HCT116 (cell line): ENCODE results near the gene PMCH. TPM values are rescaled to one million over a fixed set of nuclear protein-coding genes. Genes with fewer than 3 reads are reported as not detected.

ENCODE experiments used
- ATAC-seq: fragments of 200-7000 bp; cut with Tn5 transposase; 2 replicates; pipeline ENCODE4 v1.9.1; 2020; ENCODE audit warnings: mild to moderate bottlenecking, moderate library complexity
- BruUV-seq: library from RNA; stranded (reverse); fragments of 400-500 nt; replicated peaks from 2 replicates; lab custom pipeline; 2021; lab: Mats Ljungman, UMichigan
- CTCF ChIA-PET: fragments of 300-600 bp; sonication (Branson Sonifier 250); formaldehyde crosslinking; loops from one replicate; lab custom pipeline; 2021; ENCODE audit warnings: antibody characterized with exemption; lab: Charles Lee
- POLR2A ChIA-PET: fragments of 300-600, 350-600 bp; sonication (Branson Sonifier 250); formaldehyde crosslinking; loops from one replicate; lab custom pipeline; 2021; ENCODE audit warnings: antibody characterized with exemption; lab: Charles Lee
- RAD21 ChIA-PET, 2 experiments: fragments of 300-600 bp; sonication (Branson Sonifier 250); formaldehyde crosslinking; loops; one replicate each; lab custom pipeline; 2023; ENCODE audit warnings: low total read pairs in 2 of 2; ENCODE audit not compliant: uncharacterized antibody in 2 of 2, unreplicated experiment in 2 of 2, low non-redundant PET in 1 of 2; lab: Charles Lee
- DNase-seq: peaks from one replicate; pipeline ENCODE4 v3.0.0-alpha.2; 2010; ENCODE audit warnings: low read depth, low spot score
- H2AFZ ChIP-seq: fragments of 200-600 bp; shearing (Covaris generic), sonication (generic); 2 replicates; pipeline ENCODE4 v1.6.1; 2017; ENCODE audit warnings: low read depth, mixed run types, mixed read lengths, antibody characterized with exemption, low read length; ENCODE audit not compliant: poor library complexity, severe bottlenecking
- H3K27ac ChIP-seq: 2 replicates; pipeline ENCODE4 v1.5.1; 2012; ENCODE audit warnings: low read depth, low read length
- H3K27me3 ChIP-seq: fragments of 200-600 bp; sonication (generic); 2 replicates; pipeline ENCODE4 v1.6.1; 2016; ENCODE audit warnings: mixed run types, low read length, mixed read lengths; ENCODE audit not compliant: insufficient read depth
- H3K36me3 ChIP-seq, 2 experiments: fragments of 200-500 bp in 1 of 2; fragments of 200-600 bp in 1 of 2; sonication (Bioruptor generic) in 1 of 2; sonication (generic) in 1 of 2; 2 replicates each; pipeline versions ENCODE4 v1.5.1 to v1.6.1; 2014 to 2016; ENCODE audit warnings: low read length in 2 of 2, inconsistent platforms in 1 of 2, mixed read lengths in 1 of 2, mixed run types in 1 of 2; ENCODE audit not compliant: insufficient read depth in 2 of 2, control insufficient read depth in 1 of 2
- H3K4me1 ChIP-seq, 2 experiments: fragments of 200-600 bp in 1 of 2; sonication (generic) in 1 of 2; 2 replicates each; pipeline versions ENCODE4 v1.5.1 to v1.6.1; 2012 to 2017; ENCODE audit warnings: low read length in 2 of 2, inconsistent platforms in 1 of 2, mild to moderate bottlenecking in 1 of 2, mixed read lengths in 1 of 2, mixed run types in 1 of 2, moderate library complexity in 1 of 2; ENCODE audit not compliant: insufficient read depth in 2 of 2, control insufficient read depth in 1 of 2
- H3K4me2 ChIP-seq: fragments of 200-600 bp; sonication (generic); 2 replicates; pipeline ENCODE4 v1.6.1; 2017; ENCODE audit warnings: mixed run types, low read length, mixed read lengths
- H3K4me3 ChIP-seq, 2 experiments: fragments of 200-600 bp in 1 of 2; sonication (generic) in 1 of 2; replicated peaks in 1 of 2; 2 replicates each; pipeline ENCODE4 v1.5.1; 2011 to 2016; ENCODE audit warnings: low read length in 2 of 2, control low read depth in 1 of 2, low read depth in 1 of 2, mild to moderate bottlenecking in 1 of 2, mixed read lengths in 1 of 2, mixed run types in 1 of 2
- H3K79me2 ChIP-seq: fragments of 200-600 bp; sonication (generic); 2 replicates; pipeline ENCODE4 v1.6.1; 2017; ENCODE audit warnings: mild to moderate bottlenecking, mixed run types, low read length, moderate library complexity, mixed read lengths; ENCODE audit not compliant: insufficient read depth
- H3K9ac ChIP-seq: fragments of 200-600 bp; sonication (generic); 2 replicates; pipeline ENCODE4 v1.6.1; 2016; ENCODE audit warnings: low read length, mixed read lengths
- H3K9me2 ChIP-seq: fragments of 200-600 bp; sonication (generic), shearing (Covaris generic); 2 replicates; pipeline ENCODE4 v1.6.1; 2017; ENCODE audit warnings: mixed run types, mild to moderate bottlenecking, moderate library complexity; ENCODE audit not compliant: insufficient read depth
- H3K9me3 ChIP-seq, 2 experiments: fragments of 200-500 bp in 1 of 2; fragments of 200-600 bp in 1 of 2; sonication (Bioruptor generic) in 1 of 2; sonication (generic) in 1 of 2; 2 replicates each; pipeline ENCODE4 v1.6.1; 2014 to 2017; ENCODE audit warnings: low read length in 2 of 2, mixed read lengths in 2 of 2, inconsistent platforms in 1 of 2, low read depth in 1 of 2, mild to moderate bottlenecking in 1 of 2, mixed run types in 1 of 2, moderate library complexity in 1 of 2; ENCODE audit not compliant: control insufficient read depth in 1 of 2, insufficient read depth in 1 of 2
- H4K20me1 ChIP-seq: fragments of 200-600 bp; sonication (generic), shearing (Covaris generic); 2 replicates; pipeline ENCODE4 v1.6.1; 2017; ENCODE audit warnings: mixed run types, mild to moderate bottlenecking, moderate library complexity; ENCODE audit not compliant: insufficient read depth
- ELF1 ChIP-seq: IDR thresholded peaks from 2 replicates; pipeline ENCODE4 v1.6.1; 2012; ENCODE audit warnings: low read depth, borderline replicate concordance
- FOSL1 ChIP-seq: IDR thresholded peaks from 2 replicates; pipeline ENCODE4 v1.6.1; 2012; ENCODE audit warnings: low read depth
- POLR2AphosphoS5 ChIP-seq: IDR thresholded peaks from 2 replicates; pipeline ENCODE4 v1.6.1; 2011; ENCODE audit warnings: mild to moderate bottlenecking, low read depth, low read length, moderate library complexity
- YY1 ChIP-seq: IDR thresholded peaks from 2 replicates; pipeline ENCODE4 v1.6.1; 2011; ENCODE audit warnings: low read length, low read depth, moderate library complexity, mild to moderate bottlenecking; ENCODE audit not compliant: insufficient replicate concordance; ENCODE audit errors: extremely low read depth
- ZFX ChIP-seq: fragments of 450-650 bp; IDR thresholded peaks from 2 replicates; pipeline ENCODE4 v1.6.1; 2017
- intact Hi-C: fragments of 100-400 bp; cut with micrococcal nuclease; formaldehyde crosslinking; loops from 2 replicates; pipeline ENCODE4 v1.10.0; 2022
- total RNA-seq: library from RNA; stranded (reverse); gene quantifications from one replicate; pipeline ENCODE4 v1.2.1, GENCODE V29; 2021; ENCODE audit not compliant: unreplicated experiment
- TF ChIP-seq, protein P1 (sequence below), 3 experiments: fragments of 200-600 bp in 1 of 3; sonication (generic) in 1 of 3; IDR thresholded peaks in 2 of 3; conservative IDR thresholded peaks in 1 of 3; 2 replicates each; pipeline ENCODE4 v1.5.1; 2012 to 2017; ENCODE audit warnings: low read depth in 2 of 3, low read length in 2 of 3, antibody characterized with exemption in 1 of 3, borderline replicate concordance in 1 of 3, control low read depth in 1 of 3, mild to moderate bottlenecking in 1 of 3, mixed read lengths in 1 of 3, mixed run types in 1 of 3, moderate library complexity in 1 of 3; ENCODE audit not compliant: insufficient read depth in 1 of 3

The PMCH gene
- total RNA-seq, 1 experiment from 2014 or later: not detected

DNA sequence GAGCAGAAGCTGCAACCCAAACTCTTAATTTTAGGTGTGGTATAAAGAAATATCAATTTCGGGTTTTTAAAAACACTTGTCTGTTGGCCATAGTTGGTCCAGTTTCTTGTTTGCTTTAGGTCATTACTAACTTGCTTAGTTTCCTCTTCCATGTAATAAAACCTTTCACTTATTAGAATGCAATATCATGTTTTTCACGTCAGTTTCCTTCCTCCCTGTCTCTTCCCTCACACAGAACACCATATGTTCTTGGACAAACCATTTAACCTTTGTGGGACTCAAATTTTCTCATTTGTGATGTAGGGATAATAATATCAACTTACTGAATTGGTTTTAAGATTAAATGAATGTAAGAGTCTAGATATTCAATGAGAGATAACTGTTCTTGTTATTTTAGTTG lies 22.9 kb downstream of the PMCH start:
- H3K9ac ChIP-seq: no peak overlapping the region
- no TSS peak for BruUV-seq
- H3K27ac ChIP-seq: no peak overlapping the region
- CTCF ChIA-PET: no interaction called here
- H4K20me1 ChIP-seq: no peaks in the 10 kb centered on the region
- RAD21 ChIA-PET: no interaction called here
- intact Hi-C loops: no loop called here
- POLR2A ChIA-PET: no interaction called here
- no peak overlapping the region for H3K4me3 ChIP-seq
- no peaks in the 10 kb centered on the region for H3K9me2 ChIP-seq
- H3K27me3 ChIP-seq: no peaks in the 10 kb centered on the region
- H3K36me3 ChIP-seq: peaks cover 0 to 7% of the 10 kb centered on the region in 2 experiments; a peak in 2 of 4 replicates
- H3K9me3 ChIP-seq: no peaks in the 10 kb centered on the region
- ATAC-seq (no peak), DNase-seq (no peak)
- H3K4me2 ChIP-seq: no peak overlapping the region
- no peaks in the 10 kb centered on the region for H3K4me1 ChIP-seq
- TF ChIP-seq FOSL1 (no peak), POLR2AphosphoS5 (no peak), ZFX (no peak), YY1 (no peak)
- TF ChIP-seq, protein P1, sequence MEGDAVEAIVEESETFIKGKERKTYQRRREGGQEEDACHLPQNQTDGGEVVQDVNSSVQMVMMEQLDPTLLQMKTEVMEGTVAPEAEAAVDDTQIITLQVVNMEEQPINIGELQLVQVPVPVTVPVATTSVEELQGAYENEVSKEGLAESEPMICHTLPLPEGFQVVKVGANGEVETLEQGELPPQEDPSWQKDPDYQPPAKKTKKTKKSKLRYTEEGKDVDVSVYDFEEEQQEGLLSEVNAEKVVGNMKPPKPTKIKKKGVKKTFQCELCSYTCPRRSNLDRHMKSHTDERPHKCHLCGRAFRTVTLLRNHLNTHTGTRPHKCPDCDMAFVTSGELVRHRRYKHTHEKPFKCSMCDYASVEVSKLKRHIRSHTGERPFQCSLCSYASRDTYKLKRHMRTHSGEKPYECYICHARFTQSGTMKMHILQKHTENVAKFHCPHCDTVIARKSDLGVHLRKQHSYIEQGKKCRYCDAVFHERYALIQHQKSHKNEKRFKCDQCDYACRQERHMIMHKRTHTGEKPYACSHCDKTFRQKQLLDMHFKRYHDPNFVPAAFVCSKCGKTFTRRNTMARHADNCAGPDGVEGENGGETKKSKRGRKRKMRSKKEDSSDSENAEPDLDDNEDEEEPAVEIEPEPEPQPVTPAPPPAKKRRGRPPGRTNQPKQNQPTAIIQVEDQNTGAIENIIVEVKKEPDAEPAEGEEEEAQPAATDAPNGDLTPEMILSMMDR (IDR thresholded peaks at IDR 0.05 in 2 of 3, conservative IDR thresholded peaks at IDR 0.05 in 1 of 3; ENCODE audit: borderline replicate concordance in 1 of 3, insufficient read depth in 1 of 3, low read depth in 2 of 3, low read length in 2 of 3): no peak
- no peak overlapping the region for H2AFZ ChIP-seq
- no peaks in the 10 kb centered on the region for H3K79me2 ChIP-seq

DNA sequence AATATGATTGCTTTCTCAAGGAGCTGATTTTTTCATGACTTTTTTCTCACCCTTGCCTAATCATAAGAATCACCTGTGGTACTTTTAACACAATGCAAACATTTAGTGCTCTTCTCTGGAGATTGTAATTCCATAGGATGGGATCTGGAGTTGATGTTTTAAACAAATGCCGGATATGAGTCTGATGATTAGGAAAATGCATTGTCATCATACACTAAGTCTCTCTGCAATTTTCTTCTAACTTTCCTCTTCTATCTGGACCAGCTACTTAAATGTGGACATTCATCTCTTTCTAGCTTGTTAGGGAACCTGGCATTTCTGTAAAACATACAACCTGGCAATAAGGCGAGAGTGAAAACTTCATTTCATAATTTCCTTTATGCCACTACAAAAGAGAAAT lies 23.5 kb downstream of the PMCH start:
- DNase-seq (no peak), ATAC-seq (no peak)
- Histone ChIP-seq H3K4me3 (no peak overlapping the region), H3K9me2 (no peaks in the 10 kb centered on the region), H2AFZ (no peak overlapping the region), H3K79me2 (no peaks in the 10 kb centered on the region), H3K27me3 (no peaks in the 10 kb centered on the region), H3K4me1 (no peaks in the 10 kb centered on the region), H3K9me3 (no peaks in the 10 kb centered on the region), H3K27ac (no peak overlapping the region), H3K36me3 (peaks cover 0 to 7% of the 10 kb centered on the region in 2 experiments; a peak in 2 of 4 replicates), H3K9ac (no peak overlapping the region), H4K20me1 (no peaks in the 10 kb centered on the region), H3K4me2 (no peak overlapping the region)
- intact Hi-C loops: no loop called here
- CTCF ChIA-PET: no interaction called here
- BruUV-seq: no TSS peak
- POLR2A ChIA-PET: no interaction called here
- no peak for TF ChIP-seq ELF1
- RAD21 ChIA-PET: no interaction called here
